ENCODE data around the gene SRRM4. TPM values are rescaled to one million over a fixed set of nuclear protein-coding genes. Genes with fewer than 3 reads are reported as not detected.

SRRM4 gene
- total RNA-seq, 1 experiment from 2014 or later, result 0.02 TPM

GRCh38 chr12:119206348-119207062 is 225.2 kb downstream of the SRRM4 start:
- RAD21 ChIA-PET (ENCODE audit: low non-redundant PET in 1 of 2, low total read pairs in 2 of 2, uncharacterized antibody in 2 of 2, unreplicated experiment in 2 of 2), result no interaction called here
- no peak overlapping the region for H3K4me2 ChIP-seq (ENCODE audit: low read length)
- POLR2A ChIA-PET, result no interaction called here
- no peaks in the 10 kb centered on the region for H3K36me3 ChIP-seq (ENCODE audit: control insufficient read depth in 1 of 2, insufficient read depth in 2 of 2, low read length in 2 of 2)
- no TSS peak for BruUV-seq (replicated peaks)
- CTCF ChIA-PET, result no interaction called here
- no peaks in the 10 kb centered on the region for H3K9me3 ChIP-seq (ENCODE audit: control insufficient read depth in 1 of 2, insufficient read depth in 1 of 2, low read depth in 1 of 2, low read length in 2 of 2)
- no peak overlapping the region for H3K9ac ChIP-seq (ENCODE audit: low read length)
- ATAC-seq (no peak), DNase-seq (ENCODE audit: low read depth, low spot score) (no peak)
- TF ChIP-seq POLR2AphosphoS5 (IDR thresholded peaks at IDR 0.05; ENCODE audit: low read depth, low read length) (no peak), SP1 (IDR thresholded peaks at IDR 0.05; ENCODE audit: low read depth) (no peak), REST (IDR thresholded peaks at IDR 0.05; ENCODE audit: low read depth) (no peak), MAX (IDR thresholded peaks at IDR 0.05) (no peak), ELF1 (IDR thresholded peaks at IDR 0.05; ENCODE audit: borderline replicate concordance, low read depth) (no peak), POLR2A (IDR thresholded peaks at IDR 0.05; ENCODE audit: borderline replicate concordance, extremely low read depth, insufficient read depth, insufficient read length) (no peak), CEBPB (IDR thresholded peaks at IDR 0.05; ENCODE audit: low read depth) (no peak), ZNF274 (IDR thresholded peaks at IDR 0.05; ENCODE audit: low read depth, low read length) (no peak), EGR1 (IDR thresholded peaks at IDR 0.05; ENCODE audit: low read depth) (no peak)
- H4K20me1 ChIP-seq (ENCODE audit: insufficient read depth), result no peaks in the 10 kb centered on the region
- no peaks in the 10 kb centered on the region for H3K4me1 ChIP-seq (ENCODE audit: control insufficient read depth in 1 of 2, insufficient read depth in 2 of 2, low read length in 2 of 2)
- no peak overlapping the region for H2AFZ ChIP-seq (ENCODE audit: low read depth, low read length, poor library complexity, severe bottlenecking)
- no peak overlapping the region for H3K4me3 ChIP-seq (replicated peaks in 1 of 2; ENCODE audit: low read depth in 1 of 2, low read length in 2 of 2)
- no peak overlapping the region for H3K27ac ChIP-seq (ENCODE audit: low read depth, low read length)
- H3K79me2 ChIP-seq (ENCODE audit: insufficient read depth, low read length), result no peaks in the 10 kb centered on the region
- no peaks in the 10 kb centered on the region for H3K9me2 ChIP-seq (ENCODE audit: insufficient read depth)
- intact Hi-C loops (cut with micrococcal nuclease), result no loop called here
- no peaks in the 10 kb centered on the region for H3K27me3 ChIP-seq (ENCODE audit: insufficient read depth, low read length)

Measured in HCT116 (cell line).